ENCODE measurements around the gene ZBP1.

The ZBP1 gene

DNA sequence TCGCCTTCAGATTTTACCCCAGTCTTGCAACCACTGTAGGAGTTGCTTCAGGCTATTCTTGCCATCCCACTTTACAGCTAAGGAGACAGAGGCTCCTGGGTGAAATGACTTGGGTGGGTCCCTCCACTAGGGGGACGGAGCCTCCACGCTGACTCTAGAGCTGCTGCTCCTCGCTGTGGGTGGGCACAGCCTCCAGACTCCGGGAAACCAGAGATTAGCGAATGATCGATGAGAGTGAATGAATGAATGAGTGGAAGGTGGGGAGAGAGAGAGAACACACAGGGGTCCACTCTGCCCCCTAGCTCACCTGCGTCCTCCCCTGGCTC, 10.4 kb downstream of the ZBP1 start:
- DNase-seq (ENCODE audit: low spot score) = no peak
- TF ChIP-seq CTCF (IDR thresholded peaks at IDR 0.05) = no peak
- Histone ChIP-seq H3K4me3 (no peak overlapping the region), H3K27ac (no peak overlapping the region)

GRCh38 chr20:57609086-57609841, 11.0 kb downstream of the ZBP1 start:
- TF ChIP-seq CTCF (IDR thresholded peaks at IDR 0.05) = no peak
- Histone ChIP-seq H3K27ac (no peak overlapping the region), H3K4me3 (no peak overlapping the region)
- no peak for DNase-seq (ENCODE audit: low spot score)

GRCh38 chr20:57608516-57608915, 11.7 kb downstream of the ZBP1 start:
- TF ChIP-seq CTCF (IDR thresholded peaks at IDR 0.05) = no peak
- DNase-seq (ENCODE audit: low spot score) = no peak
- Histone ChIP-seq H3K4me3 (no peak overlapping the region), H3K27ac (no peak overlapping the region)

- Histone ChIP-seq H3K27ac (no peak overlapping the region), H3K4me3 (no peak overlapping the region)
- TF ChIP-seq CTCF (IDR thresholded peaks at IDR 0.05) = no peak
- no peak for DNase-seq (ENCODE audit: low spot score)
Observed at GRCh38 chr20:57605878-57606277, 14.3 kb downstream of the ZBP1 start.

GRCh38 chr20:57605045-57605444, 15.2 kb downstream of the ZBP1 start:
- H3K27ac ChIP-seq = no peak overlapping the region
- no peak overlapping the region for H3K4me3 ChIP-seq
- no peak for TF ChIP-seq CTCF (IDR thresholded peaks at IDR 0.05)
- no peak for DNase-seq (ENCODE audit: low spot score)

GRCh38 chr20:57603120-57603519, 17.1 kb downstream of the ZBP1 start:
- Histone ChIP-seq H3K27ac (no peak overlapping the region), H3K4me3 (no peak overlapping the region)
- no peak for DNase-seq (ENCODE audit: low spot score)
- TF ChIP-seq CTCF (IDR thresholded peaks at IDR 0.05) = no peak

GRCh38 chr20:57601737-57602136, 18.5 kb downstream of the ZBP1 start:
- Histone ChIP-seq H3K4me3 (no peak overlapping the region), H3K27ac (no peak overlapping the region)
- DNase-seq (ENCODE audit: low spot score) = no peak
- no peak for TF ChIP-seq CTCF (IDR thresholded peaks at IDR 0.05)

All from coronary artery (tissue), 2 donors.